Neutrophil (primary cell): Measurements from ENCODE around the gene CYP3A5.
"Not testable (repeated sequence)": the region's sequence is repeated elsewhere in the genome, so short reads cannot be mapped to it uniquely, and the experiment has no call there.

Experiments
- H3K27ac ChIP-seq: fragments of 200-600 bp; sonication (generic); 2 replicates; pipeline ENCODE4 v1.5.1; 2016; ENCODE audit warnings: mild to moderate bottlenecking, moderate library complexity
- H3K27me3 ChIP-seq: fragments of 200-600 bp; sonication (generic); 2 replicates; pipeline ENCODE4 v1.6.0; 2016; ENCODE audit warnings: mild to moderate bottlenecking
- H3K36me3 ChIP-seq: fragments of 200-600 bp; sonication (generic); 2 replicates; pipeline ENCODE4 v1.5.1; 2017
- H3K4me1 ChIP-seq, 2 experiments: fragments of 200-600 bp in 1 of 2; sonication (generic) in 1 of 2; 1 replicate in 1 of 2; 2 replicates in 1 of 2; pipeline versions ENCODE4 v1.5.1 to v1.6.1; 2013 to 2016; ENCODE audit warnings: low read depth in 1 of 2, low read length in 1 of 2, mild to moderate bottlenecking in 1 of 2, moderate library complexity in 1 of 2; ENCODE audit not compliant: control insufficient read depth in 1 of 2, insufficient read depth in 1 of 2
- H3K4me3 ChIP-seq, 2 experiments: fragments of 200-600 bp in 1 of 2; sonication (generic) in 1 of 2; 1 replicate in 1 of 2; 2 replicates in 1 of 2; pipeline ENCODE4 v1.5.1; 2013 to 2016; ENCODE audit warnings: low read depth in 1 of 2, low read length in 1 of 2, mild to moderate bottlenecking in 1 of 2, moderate library complexity in 1 of 2
- H3K9me3 ChIP-seq: fragments of 200-600 bp; sonication (generic); 2 replicates; pipeline ENCODE4 v1.5.1; 2016
- TF ChIP-seq, protein P1 (sequence below): fragments of 200-600 bp; sonication (generic); IDR thresholded peaks from 2 replicates; pipeline ENCODE4 v1.5.1; 2016; ENCODE audit warnings: antibody characterized with exemption

The CYP3A5 gene

DNA sequence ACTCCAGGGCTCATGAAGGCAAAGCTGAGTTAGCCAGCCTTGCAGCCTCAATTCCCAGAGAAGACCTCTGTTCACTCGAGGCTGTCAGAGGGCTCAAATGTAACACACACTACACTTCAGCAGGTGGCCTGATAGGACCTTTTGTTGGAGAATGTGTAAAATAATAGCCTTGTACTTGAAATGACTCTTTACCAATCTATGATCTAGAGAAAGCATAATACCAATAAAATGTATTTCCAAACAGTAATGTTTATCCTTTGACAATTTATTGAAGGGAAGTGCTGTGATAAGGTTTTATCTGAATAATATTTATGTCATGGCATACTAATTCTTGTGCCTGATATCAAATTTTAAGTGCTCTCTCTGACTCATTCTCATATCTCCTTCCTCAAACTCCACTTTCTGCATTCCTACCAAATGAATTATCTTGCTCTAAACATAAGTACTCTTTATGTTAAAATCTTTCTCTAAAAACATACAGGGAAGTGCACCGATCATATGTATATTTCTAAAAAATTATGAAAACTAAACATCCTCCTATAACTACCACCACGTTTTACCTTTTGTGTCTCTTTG is 34.3 kb upstream of the CYP3A5 start:
- Histone ChIP-seq H3K4me1 (no peaks in the 10 kb centered on the region), H3K36me3 (no peaks in the 10 kb centered on the region), H3K9me3 (no peaks in the 10 kb centered on the region), H3K27me3 (no peaks in the 10 kb centered on the region), H3K4me3 (no peak overlapping the region), H3K27ac (no peak overlapping the region)
- TF ChIP-seq, protein P1, sequence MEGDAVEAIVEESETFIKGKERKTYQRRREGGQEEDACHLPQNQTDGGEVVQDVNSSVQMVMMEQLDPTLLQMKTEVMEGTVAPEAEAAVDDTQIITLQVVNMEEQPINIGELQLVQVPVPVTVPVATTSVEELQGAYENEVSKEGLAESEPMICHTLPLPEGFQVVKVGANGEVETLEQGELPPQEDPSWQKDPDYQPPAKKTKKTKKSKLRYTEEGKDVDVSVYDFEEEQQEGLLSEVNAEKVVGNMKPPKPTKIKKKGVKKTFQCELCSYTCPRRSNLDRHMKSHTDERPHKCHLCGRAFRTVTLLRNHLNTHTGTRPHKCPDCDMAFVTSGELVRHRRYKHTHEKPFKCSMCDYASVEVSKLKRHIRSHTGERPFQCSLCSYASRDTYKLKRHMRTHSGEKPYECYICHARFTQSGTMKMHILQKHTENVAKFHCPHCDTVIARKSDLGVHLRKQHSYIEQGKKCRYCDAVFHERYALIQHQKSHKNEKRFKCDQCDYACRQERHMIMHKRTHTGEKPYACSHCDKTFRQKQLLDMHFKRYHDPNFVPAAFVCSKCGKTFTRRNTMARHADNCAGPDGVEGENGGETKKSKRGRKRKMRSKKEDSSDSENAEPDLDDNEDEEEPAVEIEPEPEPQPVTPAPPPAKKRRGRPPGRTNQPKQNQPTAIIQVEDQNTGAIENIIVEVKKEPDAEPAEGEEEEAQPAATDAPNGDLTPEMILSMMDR, result no peak

DNA sequence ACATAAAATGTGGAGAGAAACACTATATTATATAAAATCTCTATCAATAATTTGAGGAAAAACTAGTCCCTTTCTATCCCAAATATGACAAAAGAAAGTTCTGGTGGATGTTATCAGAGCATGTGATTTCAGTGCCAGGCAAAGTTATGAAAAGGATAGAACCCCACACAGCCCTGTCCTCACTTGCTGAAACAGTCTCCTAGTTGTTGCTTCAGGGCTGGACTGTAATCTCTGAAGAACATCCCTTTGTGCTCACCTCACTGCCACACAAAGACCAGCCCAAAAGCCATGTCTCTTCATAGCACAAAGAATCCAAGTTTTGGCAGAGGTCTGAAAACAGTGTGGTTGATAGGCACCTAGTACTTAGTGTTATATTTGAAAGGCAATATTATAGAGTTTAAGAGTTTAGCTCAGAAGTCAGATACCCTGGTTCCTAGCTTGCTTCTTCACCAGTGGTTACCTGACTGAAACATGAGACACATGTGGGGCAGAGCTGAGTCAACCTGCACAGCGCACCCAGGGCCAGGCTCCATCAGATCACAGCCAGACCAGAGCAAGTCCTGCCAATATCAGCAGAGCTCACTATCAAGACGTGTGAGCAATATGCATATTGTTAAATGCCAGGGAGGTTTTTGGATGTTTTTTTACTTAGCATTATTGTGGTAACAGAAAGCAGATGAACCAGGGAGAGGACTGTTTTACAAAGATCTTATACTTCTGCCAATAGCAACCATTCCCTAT is 30.2 kb upstream of the CYP3A5 start:
- Histone ChIP-seq H3K27me3 (no peaks in the 10 kb centered on the region), H3K9me3 (no peaks in the 10 kb centered on the region), H3K4me1 (no peaks in the 10 kb centered on the region), H3K4me3 (no peak overlapping the region), H3K36me3 (no peaks in the 10 kb centered on the region), H3K27ac (no peak overlapping the region)
- TF ChIP-seq, protein P1, result no peak

DNA sequence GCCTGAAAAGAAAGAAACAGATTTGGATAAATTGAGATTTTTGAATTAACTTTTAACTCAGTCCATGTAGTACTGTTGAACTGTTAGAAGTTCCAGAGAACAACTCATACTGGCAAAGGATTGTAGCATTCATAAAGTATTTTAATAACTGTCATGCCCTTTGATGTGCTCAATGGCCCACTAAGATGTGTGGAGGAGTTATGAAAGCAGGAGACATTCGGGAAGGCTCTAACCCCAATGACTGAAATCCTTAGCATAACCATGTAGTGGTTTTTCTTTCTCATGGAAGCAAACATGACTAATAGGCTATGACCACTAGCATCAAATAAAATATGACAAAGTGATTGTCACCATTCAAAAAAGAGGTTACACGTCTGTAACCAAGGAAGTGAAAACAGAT is 29.5 kb upstream of the CYP3A5 start:
- TF ChIP-seq, protein P1, result no peak
- no peaks in the 10 kb centered on the region for H3K36me3 ChIP-seq
- no peak overlapping the region for H3K4me3 ChIP-seq
- H3K4me1 ChIP-seq, result no peaks in the 10 kb centered on the region
- H3K9me3 ChIP-seq, result no peaks in the 10 kb centered on the region
- H3K27me3 ChIP-seq, result no peaks in the 10 kb centered on the region
- no peak overlapping the region for H3K27ac ChIP-seq

DNA sequence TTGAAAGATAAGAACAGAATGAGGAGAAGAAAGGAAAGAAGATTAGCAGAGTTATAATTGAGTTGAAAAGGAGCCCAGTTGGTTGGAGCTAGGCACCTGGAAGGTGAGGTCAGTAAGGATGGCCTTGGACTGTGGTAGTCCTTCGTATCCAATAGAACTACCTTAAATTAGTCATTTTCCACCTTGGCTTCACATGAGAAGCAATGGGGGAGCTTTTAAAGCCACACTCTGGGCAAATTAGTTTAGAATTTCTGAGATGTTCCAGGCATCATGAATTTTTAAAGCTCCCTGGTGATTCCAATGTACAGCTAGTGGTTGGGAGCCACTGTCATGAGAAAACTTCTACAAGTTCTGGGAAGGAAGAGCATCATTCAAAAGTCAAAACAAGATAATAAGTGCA is 27.3 kb upstream of the CYP3A5 start:
- Histone ChIP-seq H3K4me1 (no peaks in the 10 kb centered on the region), H3K4me3 (no peak overlapping the region), H3K27ac (no peak overlapping the region), H3K27me3 (no peaks in the 10 kb centered on the region), H3K36me3 (no peaks in the 10 kb centered on the region), H3K9me3 (no peaks in the 10 kb centered on the region)
- TF ChIP-seq, protein P1, result no peak

DNA sequence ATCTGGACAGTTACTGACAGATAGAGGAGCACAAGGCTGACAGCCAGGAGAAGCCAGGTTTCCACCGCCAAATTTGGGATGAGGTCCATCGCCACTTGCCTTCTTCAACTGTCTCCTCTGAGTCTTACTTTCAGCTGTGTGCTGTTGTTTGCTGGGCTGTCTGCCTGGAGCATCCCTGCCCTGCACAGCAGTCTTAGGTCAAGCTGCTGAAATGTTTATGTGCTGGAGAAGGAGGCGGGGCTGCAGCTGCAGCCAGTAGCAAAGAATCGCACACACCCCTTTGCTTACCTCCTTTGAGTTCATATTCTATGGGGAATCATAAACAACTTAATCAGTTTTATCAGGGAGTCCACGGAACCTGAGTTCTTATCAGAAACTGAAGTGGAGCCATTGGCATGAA is 20.1 kb upstream of the CYP3A5 start:
- peaks cover 7% of the 10 kb centered on the region for H3K27me3 ChIP-seq
- H3K36me3 ChIP-seq, result no peaks in the 10 kb centered on the region
- H3K27ac ChIP-seq, result no peak overlapping the region
- peaks cover 0 to 4% of the 10 kb centered on the region in 2 experiments for H3K4me1 ChIP-seq
- no peak overlapping the region for H3K4me3 ChIP-seq
- H3K9me3 ChIP-seq, result no peaks in the 10 kb centered on the region
- TF ChIP-seq, protein P1, result no peak

DNA sequence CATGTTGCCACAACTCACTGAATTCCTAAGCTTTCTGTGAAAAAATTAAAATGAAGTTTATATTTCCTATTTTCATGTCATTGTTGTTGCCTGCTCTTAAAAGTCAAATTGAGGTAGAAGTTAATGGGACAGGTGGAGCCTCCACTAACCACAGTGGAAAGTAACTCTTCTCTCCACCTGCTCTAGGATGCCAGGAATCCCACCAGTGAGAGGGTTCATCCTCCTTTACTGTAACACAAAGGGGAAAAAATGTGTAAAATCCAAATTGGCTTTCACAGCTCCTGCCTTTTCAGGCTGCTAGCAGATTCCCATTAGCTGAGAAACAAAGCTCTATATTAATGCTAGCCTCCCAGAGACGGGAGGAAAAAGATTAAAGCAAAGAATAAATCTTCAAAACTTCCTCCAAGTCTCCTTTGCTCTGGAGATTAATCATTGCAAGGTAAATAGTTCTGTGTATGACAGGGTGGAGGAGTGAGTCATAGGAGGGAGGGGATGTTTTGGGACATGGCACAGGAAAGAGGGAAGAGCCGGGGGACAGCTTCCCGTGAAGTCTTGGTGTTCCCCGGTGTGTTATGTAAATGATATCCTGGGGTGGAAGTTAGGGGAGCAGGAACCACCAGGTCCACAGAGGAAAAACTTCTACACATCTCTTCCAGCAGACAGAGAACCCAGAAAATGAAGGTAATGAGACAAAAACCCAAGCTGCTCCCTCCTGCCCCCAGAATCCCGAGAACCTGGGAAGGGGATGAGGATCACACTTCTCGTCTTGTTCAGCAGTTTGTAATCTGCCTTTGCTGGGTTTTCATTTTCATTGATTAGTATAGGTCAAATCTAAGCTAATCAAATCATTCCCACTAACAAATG is 19.3 kb upstream of the CYP3A5 start:
- not testable (repeated sequence) for H3K27me3 ChIP-seq, H3K4me3 ChIP-seq, H3K4me1 ChIP-seq, H3K27ac ChIP-seq, H3K9me3 ChIP-seq, H3K36me3 ChIP-seq
